Loucy (cell line): ENCODE results near the gene CYP1B1.

Experiments used
- EZH2phosphoT487 ChIP-seq: fragments of 200-600 bp; IDR thresholded peaks from 2 replicates; pipeline ENCODE4 v1.6.1; 2018; ENCODE audit warnings: antibody characterized with exemption, mild to moderate bottlenecking, moderate library complexity, borderline replicate concordance
- TF ChIP-seq, protein P1 (sequence below): fragments of 200-600 bp; sonication (generic); conservative IDR thresholded peaks from 2 replicates; pipeline ENCODE4 v1.5.1; 2014; ENCODE audit warnings: mild to moderate bottlenecking, antibody characterized with exemption, low read length

DNA sequence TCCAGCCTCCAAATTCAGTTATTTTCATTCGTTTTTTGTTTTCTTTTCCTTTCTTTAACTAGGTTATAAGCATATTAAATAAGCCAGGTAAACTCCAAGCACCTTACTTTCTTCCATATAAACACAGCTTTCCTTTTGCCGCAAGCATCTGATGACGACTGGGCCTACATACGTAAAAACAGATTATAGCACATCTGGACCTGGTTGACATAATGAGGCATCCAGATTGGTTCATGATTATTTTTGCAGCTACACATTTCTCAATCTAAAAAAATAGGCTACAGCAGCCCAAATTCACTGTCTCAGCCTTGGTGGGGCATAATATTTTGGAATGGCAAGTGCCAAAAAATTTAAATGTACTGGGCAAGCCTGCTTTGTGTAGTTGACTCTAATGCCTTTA is 7.7 kb downstream of the CYP1B1 start:
- TF ChIP-seq, protein P1, sequence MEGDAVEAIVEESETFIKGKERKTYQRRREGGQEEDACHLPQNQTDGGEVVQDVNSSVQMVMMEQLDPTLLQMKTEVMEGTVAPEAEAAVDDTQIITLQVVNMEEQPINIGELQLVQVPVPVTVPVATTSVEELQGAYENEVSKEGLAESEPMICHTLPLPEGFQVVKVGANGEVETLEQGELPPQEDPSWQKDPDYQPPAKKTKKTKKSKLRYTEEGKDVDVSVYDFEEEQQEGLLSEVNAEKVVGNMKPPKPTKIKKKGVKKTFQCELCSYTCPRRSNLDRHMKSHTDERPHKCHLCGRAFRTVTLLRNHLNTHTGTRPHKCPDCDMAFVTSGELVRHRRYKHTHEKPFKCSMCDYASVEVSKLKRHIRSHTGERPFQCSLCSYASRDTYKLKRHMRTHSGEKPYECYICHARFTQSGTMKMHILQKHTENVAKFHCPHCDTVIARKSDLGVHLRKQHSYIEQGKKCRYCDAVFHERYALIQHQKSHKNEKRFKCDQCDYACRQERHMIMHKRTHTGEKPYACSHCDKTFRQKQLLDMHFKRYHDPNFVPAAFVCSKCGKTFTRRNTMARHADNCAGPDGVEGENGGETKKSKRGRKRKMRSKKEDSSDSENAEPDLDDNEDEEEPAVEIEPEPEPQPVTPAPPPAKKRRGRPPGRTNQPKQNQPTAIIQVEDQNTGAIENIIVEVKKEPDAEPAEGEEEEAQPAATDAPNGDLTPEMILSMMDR = no peak
- no peak for TF ChIP-seq EZH2phosphoT487
